Ovary (tissue), 3 donors: ENCODE data around the gene AQP7.

Source experiments
- CTCF ChIP-seq, 3 donors: fragments of 450-650 bp in 2 of 3; fragments of 200-600 bp in 1 of 3; IDR thresholded peaks; one replicate each; pipeline versions ENCODE4 v1.5.1 to v1.8.0; 2016 to 2022; ENCODE audit warnings: antibody characterized with exemption in 3 of 3, mild to moderate bottlenecking in 1 of 3
- EP300 ChIP-seq: sonication (generic); formaldehyde crosslinking; IDR thresholded peaks from one replicate; pipeline ENCODE4 v1.6.1; 2017; ENCODE audit warnings: antibody characterized with exemption
- donor health status: DM: no; HTN: no; CAD: no.

DNA sequence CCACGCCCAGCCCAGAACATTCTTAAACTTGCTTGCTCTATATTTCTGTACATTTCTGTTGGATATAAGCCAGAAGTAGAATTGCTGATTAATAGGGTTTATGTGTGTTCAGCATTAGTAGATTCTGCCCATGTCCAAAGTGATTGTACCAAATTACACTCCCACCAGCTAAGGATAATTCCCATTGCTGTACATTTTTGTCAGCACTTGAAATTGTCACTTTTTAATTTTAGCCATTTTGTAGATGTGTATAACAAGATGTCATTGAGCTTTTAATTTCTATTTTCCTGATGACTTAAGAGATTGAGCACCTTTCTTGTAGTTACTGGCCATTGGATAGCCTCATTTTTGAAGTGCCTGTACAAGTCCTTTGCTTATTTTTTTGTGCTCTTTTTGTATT, 46.4 kb downstream of the AQP7 start:
- no peak for TF ChIP-seq CTCF (IDR thresholded peaks at IDR 0.05)
- no peak for TF ChIP-seq EP300
